ENCODE data around the gene ATP2B2.

ATP2B2 gene

DNA sequence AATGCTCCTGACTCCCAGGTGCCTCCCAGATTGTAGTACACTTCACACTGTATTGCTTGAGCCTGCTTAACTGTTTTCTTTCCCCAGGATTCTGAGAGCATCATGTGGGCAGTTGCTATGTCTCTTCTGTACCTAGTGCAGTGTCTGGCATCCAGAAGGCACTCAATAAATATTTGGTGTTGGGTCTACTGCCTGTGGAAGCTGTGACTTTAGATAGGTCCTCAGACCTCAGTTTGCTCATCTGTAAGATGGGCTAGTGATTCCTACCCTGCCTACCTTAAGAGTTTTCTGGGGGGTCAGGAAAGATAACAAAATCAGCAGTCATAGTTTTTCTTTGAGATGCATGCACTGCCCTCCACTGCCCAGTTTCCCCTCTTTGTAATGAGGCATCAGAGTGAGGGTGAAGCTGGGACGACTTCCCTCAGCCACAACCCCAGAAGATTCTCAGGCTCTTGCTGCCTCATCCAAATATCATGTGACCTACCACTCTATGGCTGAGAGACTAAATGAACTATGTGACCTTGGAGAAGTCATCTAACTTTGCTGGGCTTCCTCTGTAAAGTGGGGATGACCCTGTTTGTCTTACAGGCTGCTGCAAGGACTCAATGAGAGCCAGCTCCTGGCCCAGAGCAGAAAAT lies 50.4 kb downstream of the ATP2B2 start:
- DNase-seq: no peak
- WGBS (ENCODE audit: extremely low coverage, insufficient coverage, insufficient read length): no CpG with 5 or more reads among the region's 1 CpG
- H3K4ac ChIP-seq (ENCODE audit: low read depth, low read length): no peak overlapping the region

DNA sequence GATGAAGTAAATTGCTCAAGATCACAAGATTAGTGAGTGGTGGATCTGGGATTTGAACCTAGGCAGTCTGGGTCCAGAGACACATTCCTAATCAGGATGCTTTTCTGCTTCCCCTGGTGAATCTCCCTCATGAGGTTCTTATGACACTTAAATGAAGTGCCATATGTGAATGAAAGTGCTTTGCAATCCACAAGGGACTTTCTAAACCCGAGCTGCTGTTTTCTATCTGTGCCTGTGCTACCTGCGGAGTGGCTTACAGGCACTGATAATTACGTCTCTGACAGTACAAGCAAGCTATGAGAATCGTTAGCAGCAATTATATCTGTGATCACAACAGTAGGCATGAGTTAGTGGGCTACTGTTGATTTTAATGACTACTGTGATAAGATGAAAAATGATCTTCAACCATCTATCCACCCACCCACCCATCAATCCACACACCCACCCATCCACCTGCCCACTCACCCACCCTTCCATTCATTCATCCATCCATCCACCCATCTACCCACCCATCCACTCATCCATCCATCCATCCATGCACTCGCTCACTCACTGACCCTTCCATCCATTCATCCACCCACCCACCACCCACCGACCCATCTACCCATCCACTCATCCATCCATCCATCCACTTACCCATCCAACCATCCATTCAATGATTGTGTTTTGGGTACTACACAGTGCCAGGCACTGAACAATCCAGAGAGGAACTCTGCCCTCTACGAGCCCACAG lies 51.8 kb downstream of the ATP2B2 start:
- no CpG with 5 or more reads among the region's 7 CpGs for WGBS (ENCODE audit: extremely low coverage, insufficient coverage, insufficient read length)
- DNase-seq: no peak
- H3K4ac ChIP-seq (ENCODE audit: low read depth, low read length): no peak overlapping the region

More for the DNA sequence above, 50.4 kb downstream of the ATP2B2 start:
- Histone ChIP-seq H3K4me1 (ENCODE audit: control insufficient read depth in 1 of 2, insufficient read depth in 2 of 2, low read length in 2 of 2) (no peaks in the 10 kb centered on the region), H2BK120ac (ENCODE audit: insufficient read depth, low read length, poor library complexity) (no peak overlapping the region), H3K4me3 (ENCODE audit: low read depth, low read length) (no peak overlapping the region), H3K79me2 (ENCODE audit: control insufficient read depth, insufficient read depth, low read length, poor library complexity) (no peaks in the 10 kb centered on the region), H3K4me2 (ENCODE audit: low read length) (no peak overlapping the region), H2BK5ac (ENCODE audit: low read depth, low read length, poor library complexity) (no peak overlapping the region), H3K18ac (ENCODE audit: low read length) (no peak overlapping the region), H3K9ac (ENCODE audit: low read length) (no peak overlapping the region), H3K23ac (ENCODE audit: low read length) (no peak overlapping the region), H3K9me3 (ENCODE audit: insufficient read depth, low read depth, low read length) (peaks cover 2% of the 10 kb centered on the region), H3K14ac (ENCODE audit: low read length) (no peak overlapping the region), H4K91ac (ENCODE audit: low read depth, low read length) (no peak overlapping the region), H3K79me1 (ENCODE audit: low read length) (no peaks in the 10 kb centered on the region), H3K27ac (ENCODE audit: low read depth, low read length) (no peak overlapping the region), H2BK12ac (ENCODE audit: low read length) (no peak overlapping the region), H4K8ac (ENCODE audit: low read depth, low read length) (no peak overlapping the region), H4K12ac (ENCODE audit: low read depth, low read length) (no peak overlapping the region), H3K36me3 (ENCODE audit: control insufficient read depth in 1 of 2, insufficient read depth in 2 of 2, low read length in 2 of 2) (no peaks in the 10 kb centered on the region), H2AFZ (ENCODE audit: insufficient read depth, low read length, poor library complexity) (no peak overlapping the region), H3K27me3 (ENCODE audit: insufficient read depth, low read length) (no peaks in the 10 kb centered on the region), H2AK5ac (ENCODE audit: low read length) (no peak overlapping the region)

DNA sequence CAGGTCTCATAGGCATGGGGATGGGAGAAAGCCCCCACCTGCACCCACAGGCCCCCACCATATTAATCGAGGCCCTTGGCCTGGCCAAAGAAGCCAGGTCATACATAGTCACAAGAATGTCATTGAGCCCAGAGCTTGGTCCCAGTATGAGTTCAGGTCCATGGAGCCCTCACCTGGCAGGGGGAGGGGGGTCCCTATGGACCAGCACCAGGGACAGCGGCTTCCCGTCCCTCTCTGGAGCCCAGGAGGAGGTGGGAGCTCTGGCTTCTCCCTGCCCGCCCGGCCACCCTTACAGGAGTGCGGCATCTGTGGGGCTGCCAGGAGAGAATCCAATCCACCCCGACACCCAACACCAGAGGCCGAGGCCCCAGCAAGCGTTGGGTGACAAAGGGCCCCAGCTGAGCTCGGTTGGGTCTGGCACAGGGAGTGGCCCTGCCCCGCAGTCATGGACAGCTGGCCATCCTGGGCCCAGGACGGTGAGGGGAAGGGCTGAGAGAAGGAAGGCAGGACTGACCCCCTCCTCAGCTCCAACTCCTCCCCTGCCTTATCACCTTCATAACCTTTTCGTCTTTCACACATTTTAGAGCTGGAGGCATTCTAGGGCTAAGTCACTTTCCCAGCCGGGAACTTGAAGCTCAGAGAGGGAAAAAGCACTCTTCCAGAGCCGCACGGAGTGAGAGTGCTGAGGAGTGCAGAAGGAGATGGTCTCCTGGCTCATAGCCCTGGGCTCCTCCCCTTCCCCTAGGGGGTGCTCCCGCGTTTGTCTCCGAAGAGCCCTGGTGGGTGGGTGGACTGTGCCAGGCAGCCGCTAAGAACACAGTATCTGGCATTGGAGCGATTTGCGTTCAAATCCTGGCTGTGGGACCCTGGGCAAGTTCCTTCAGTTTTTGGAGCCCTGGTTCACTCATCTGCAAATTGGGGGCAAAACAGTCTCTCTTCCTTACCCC lies 54.6 kb downstream of the ATP2B2 start:
- no CpG with 5 or more reads among the region's 22 CpGs for WGBS (ENCODE audit: extremely low coverage, insufficient coverage, insufficient read length)
- no peaks in the 10 kb centered on the region for H3K36me3 ChIP-seq (ENCODE audit: control insufficient read depth in 1 of 2, insufficient read depth in 2 of 2, low read length in 2 of 2)
- H3K79me2 ChIP-seq (ENCODE audit: control insufficient read depth, insufficient read depth, low read length, poor library complexity): no peaks in the 10 kb centered on the region
- no peak overlapping the region for H4K8ac ChIP-seq (ENCODE audit: low read depth, low read length)
- no peaks in the 10 kb centered on the region for H3K79me1 ChIP-seq (ENCODE audit: low read length)
- H3K9me3 ChIP-seq (ENCODE audit: insufficient read depth, low read depth, low read length): no peaks in the 10 kb centered on the region
- no peaks in the 10 kb centered on the region for H3K27me3 ChIP-seq (ENCODE audit: insufficient read depth, low read length)
- H2BK12ac ChIP-seq (ENCODE audit: low read length): no peak overlapping the region
- H3K18ac ChIP-seq (ENCODE audit: low read length): no peak overlapping the region
- H2BK120ac ChIP-seq (ENCODE audit: insufficient read depth, low read length, poor library complexity): no peak overlapping the region
- H3K4me3 ChIP-seq (ENCODE audit: low read depth, low read length): no peak overlapping the region
- H4K91ac ChIP-seq (ENCODE audit: low read depth, low read length): no peak overlapping the region
- no peak for DNase-seq
- H2AK5ac ChIP-seq (ENCODE audit: low read length): no peak overlapping the region
- H4K12ac ChIP-seq (ENCODE audit: low read depth, low read length): no peak overlapping the region
- no peaks in the 10 kb centered on the region for H3K4me1 ChIP-seq (ENCODE audit: control insufficient read depth in 1 of 2, insufficient read depth in 2 of 2, low read length in 2 of 2)
- no peak overlapping the region for H3K23ac ChIP-seq (ENCODE audit: low read length)
- H3K4ac ChIP-seq (ENCODE audit: low read depth, low read length): no peak overlapping the region
- H3K14ac ChIP-seq (ENCODE audit: low read length): no peak overlapping the region
- H3K27ac ChIP-seq (ENCODE audit: low read depth, low read length): no peak overlapping the region
- H3K4me2 ChIP-seq (ENCODE audit: low read length): no peak overlapping the region
- no peak overlapping the region for H2AFZ ChIP-seq (ENCODE audit: insufficient read depth, low read length, poor library complexity)
- no peak overlapping the region for H3K9ac ChIP-seq (ENCODE audit: low read length)
- no peak overlapping the region for H2BK5ac ChIP-seq (ENCODE audit: low read depth, low read length, poor library complexity)

More for the DNA sequence above, 51.8 kb downstream of the ATP2B2 start:
- H3K79me1 ChIP-seq (ENCODE audit: low read length): no peaks in the 10 kb centered on the region
- H3K27me3 ChIP-seq (ENCODE audit: insufficient read depth, low read length): no peaks in the 10 kb centered on the region
- no peaks in the 10 kb centered on the region for H3K79me2 ChIP-seq (ENCODE audit: control insufficient read depth, insufficient read depth, low read length, poor library complexity)
- H2BK12ac ChIP-seq (ENCODE audit: low read length): no peak overlapping the region
- H3K4me3 ChIP-seq (ENCODE audit: low read depth, low read length): no peak overlapping the region
- H2BK120ac ChIP-seq (ENCODE audit: insufficient read depth, low read length, poor library complexity): no peak overlapping the region
- H3K4me1 ChIP-seq (ENCODE audit: control insufficient read depth in 1 of 2, insufficient read depth in 2 of 2, low read length in 2 of 2): no peaks in the 10 kb centered on the region
- H2BK5ac ChIP-seq (ENCODE audit: low read depth, low read length, poor library complexity): no peak overlapping the region
- H3K14ac ChIP-seq (ENCODE audit: low read length): no peak overlapping the region
- no peak overlapping the region for H2AFZ ChIP-seq (ENCODE audit: insufficient read depth, low read length, poor library complexity)
- no peak overlapping the region for H4K12ac ChIP-seq (ENCODE audit: low read depth, low read length)
- H2AK5ac ChIP-seq (ENCODE audit: low read length): no peak overlapping the region
- H3K4me2 ChIP-seq (ENCODE audit: low read length): no peak overlapping the region
- H3K36me3 ChIP-seq (ENCODE audit: control insufficient read depth in 1 of 2, insufficient read depth in 2 of 2, low read length in 2 of 2): no peaks in the 10 kb centered on the region
- H3K23ac ChIP-seq (ENCODE audit: low read length): no peak overlapping the region
- no peak overlapping the region for H4K8ac ChIP-seq (ENCODE audit: low read depth, low read length)
- no peak overlapping the region for H3K18ac ChIP-seq (ENCODE audit: low read length)
- H4K91ac ChIP-seq (ENCODE audit: low read depth, low read length): no peak overlapping the region
- peaks cover under 1% of the 10 kb centered on the region for H3K9me3 ChIP-seq (ENCODE audit: insufficient read depth, low read depth, low read length)
- no peak overlapping the region for H3K9ac ChIP-seq (ENCODE audit: low read length)
- H3K27ac ChIP-seq (ENCODE audit: low read depth, low read length): no peak overlapping the region

DNA sequence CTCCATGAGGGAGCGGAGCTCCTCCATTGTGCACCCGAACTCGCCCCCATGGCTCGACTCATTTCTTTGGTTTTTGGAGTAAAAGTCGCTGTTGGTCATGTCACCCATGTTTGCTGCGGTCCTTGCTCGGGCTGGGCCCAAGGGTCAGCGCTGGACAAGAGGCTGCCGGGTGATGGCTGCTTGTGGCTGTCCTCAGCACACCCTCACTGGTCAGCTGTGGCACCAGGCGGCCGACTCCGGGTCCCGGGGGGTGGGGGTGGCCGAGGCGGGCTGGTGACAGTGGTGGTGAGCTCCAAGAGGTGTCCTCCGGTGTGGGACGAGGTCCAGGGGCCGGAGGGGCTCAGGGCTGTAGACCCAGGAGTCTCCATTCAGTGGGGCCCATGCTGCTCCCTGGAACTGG lies 56.0 kb downstream of the ATP2B2 start:
- Histone ChIP-seq H3K4me2 (ENCODE audit: low read length) (no peak overlapping the region), H3K14ac (ENCODE audit: low read length) (no peak overlapping the region), H4K8ac (ENCODE audit: low read depth, low read length) (no peak overlapping the region), H3K27ac (ENCODE audit: low read depth, low read length) (no peak overlapping the region), H3K4me1 (ENCODE audit: control insufficient read depth in 1 of 2, insufficient read depth in 2 of 2, low read length in 2 of 2) (no peaks in the 10 kb centered on the region), H3K79me2 (ENCODE audit: control insufficient read depth, insufficient read depth, low read length, poor library complexity) (no peaks in the 10 kb centered on the region), H2AK5ac (ENCODE audit: low read length) (no peak overlapping the region), H3K36me3 (ENCODE audit: control insufficient read depth in 1 of 2, insufficient read depth in 2 of 2, low read length in 2 of 2) (no peaks in the 10 kb centered on the region), H3K9ac (ENCODE audit: low read length) (no peak overlapping the region), H3K4me3 (ENCODE audit: low read depth, low read length) (no peak overlapping the region), H3K18ac (ENCODE audit: low read length) (no peak overlapping the region), H3K23ac (ENCODE audit: low read length) (no peak overlapping the region), H3K4ac (ENCODE audit: low read depth, low read length) (no peak overlapping the region), H2BK12ac (ENCODE audit: low read length) (no peak overlapping the region), H2BK5ac (ENCODE audit: low read depth, low read length, poor library complexity) (no peak overlapping the region), H4K91ac (ENCODE audit: low read depth, low read length) (no peak overlapping the region), H2AFZ (ENCODE audit: insufficient read depth, low read length, poor library complexity) (no peak overlapping the region), H3K27me3 (ENCODE audit: insufficient read depth, low read length) (no peaks in the 10 kb centered on the region), H3K9me3 (ENCODE audit: insufficient read depth, low read depth, low read length) (no peaks in the 10 kb centered on the region), H2BK120ac (ENCODE audit: insufficient read depth, low read length, poor library complexity) (no peak overlapping the region), H4K12ac (ENCODE audit: low read depth, low read length) (no peak overlapping the region), H3K79me1 (ENCODE audit: low read length) (no peaks in the 10 kb centered on the region)
- WGBS (ENCODE audit: extremely low coverage, insufficient coverage, insufficient read length): no CpG with 5 or more reads among the region's 18 CpGs
- no peak for DNase-seq
